Upper lobe of left lung (tissue), 4 donors: ENCODE data around the gene NEXN.

Source experiments
- POLR2A ChIP-seq, 4 donors: fragments of 450-650 bp; IDR thresholded peaks; one replicate each; pipeline ENCODE4 v1.5.1; 2016 to 2017; ENCODE audit warnings: antibody characterized with exemption in 4 of 4, mild to moderate bottlenecking in 2 of 4
- TF ChIP-seq, protein P1 (sequence below), 6 experiments: fragments of 450-650 bp in 4 of 6; fragments of 200-600 bp in 2 of 6; sonication (generic) in 2 of 6; IDR thresholded peaks; one replicate each; pipeline ENCODE4 v1.5.1; 2016 to 2019; ENCODE audit warnings: antibody characterized with exemption in 6 of 6

DNA sequence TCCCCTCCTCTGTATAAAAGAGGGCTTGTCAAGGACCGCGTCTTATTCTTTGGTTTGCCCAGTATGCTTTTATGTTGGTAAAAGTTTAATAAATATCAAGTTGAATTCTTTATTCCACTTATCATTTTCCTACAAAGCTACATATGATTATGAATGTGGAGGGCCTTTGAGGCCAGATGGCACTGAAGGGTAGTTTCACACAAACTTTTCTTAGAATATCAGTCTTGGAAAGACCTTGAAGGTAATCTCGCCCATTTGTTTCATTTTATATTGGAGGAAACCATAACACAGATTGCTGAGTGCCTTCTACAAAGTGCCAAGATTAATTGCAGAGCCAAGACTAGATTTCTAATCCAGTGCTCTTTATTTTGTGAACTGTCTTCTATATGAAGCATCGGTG, 96.2 kb downstream of the NEXN start:
- TF ChIP-seq, protein P1, sequence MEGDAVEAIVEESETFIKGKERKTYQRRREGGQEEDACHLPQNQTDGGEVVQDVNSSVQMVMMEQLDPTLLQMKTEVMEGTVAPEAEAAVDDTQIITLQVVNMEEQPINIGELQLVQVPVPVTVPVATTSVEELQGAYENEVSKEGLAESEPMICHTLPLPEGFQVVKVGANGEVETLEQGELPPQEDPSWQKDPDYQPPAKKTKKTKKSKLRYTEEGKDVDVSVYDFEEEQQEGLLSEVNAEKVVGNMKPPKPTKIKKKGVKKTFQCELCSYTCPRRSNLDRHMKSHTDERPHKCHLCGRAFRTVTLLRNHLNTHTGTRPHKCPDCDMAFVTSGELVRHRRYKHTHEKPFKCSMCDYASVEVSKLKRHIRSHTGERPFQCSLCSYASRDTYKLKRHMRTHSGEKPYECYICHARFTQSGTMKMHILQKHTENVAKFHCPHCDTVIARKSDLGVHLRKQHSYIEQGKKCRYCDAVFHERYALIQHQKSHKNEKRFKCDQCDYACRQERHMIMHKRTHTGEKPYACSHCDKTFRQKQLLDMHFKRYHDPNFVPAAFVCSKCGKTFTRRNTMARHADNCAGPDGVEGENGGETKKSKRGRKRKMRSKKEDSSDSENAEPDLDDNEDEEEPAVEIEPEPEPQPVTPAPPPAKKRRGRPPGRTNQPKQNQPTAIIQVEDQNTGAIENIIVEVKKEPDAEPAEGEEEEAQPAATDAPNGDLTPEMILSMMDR (IDR thresholded peaks at IDR 0.05) = no peak
- TF ChIP-seq POLR2A (IDR thresholded peaks at IDR 0.05) = no peak
